ENCODE measurements around the gene EML4. TPM values are rescaled to one million over a fixed set of nuclear protein-coding genes. Genes with fewer than 3 reads are reported as not detected.

Gene EML4
- total RNA-seq, 1 experiment from 2014 or later: 38.3 TPM

DNA sequence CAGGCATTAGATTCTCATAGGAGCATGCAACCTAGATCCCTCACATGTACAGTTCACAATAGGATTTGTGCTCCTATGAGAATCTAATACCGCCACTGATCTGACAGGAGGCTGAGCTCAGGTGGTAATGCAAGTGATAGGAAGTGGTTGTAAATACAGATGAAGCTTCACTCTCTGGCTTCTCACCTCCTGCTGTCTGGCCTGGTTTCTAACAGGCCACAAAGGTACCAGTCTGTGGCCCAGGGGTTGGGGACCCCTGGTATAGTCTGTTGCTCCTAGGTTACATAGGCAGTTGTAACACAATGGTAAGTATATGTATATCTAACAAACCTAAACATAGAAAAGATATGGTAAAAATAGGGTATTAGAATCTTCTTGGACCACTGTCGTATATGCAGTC, 81.8 kb downstream of the EML4 start:
- H3K4me1 ChIP-seq (ENCODE audit: insufficient read depth, low read length): no peaks in the 10 kb centered on the region
- DNase-seq: no peak
- peaks cover 5% of the 10 kb centered on the region; the same call in 1 of the 2 replicates for H3K36me3 ChIP-seq (ENCODE audit: low read depth, low read length)
- H3K27me3 ChIP-seq (ENCODE audit: low read length): no peaks in the 10 kb centered on the region
- no peak overlapping the region for H3K4me2 ChIP-seq (ENCODE audit: low read length)
- no peaks in the 10 kb centered on the region for H4K20me1 ChIP-seq (ENCODE audit: low read length)
- no peaks in the 10 kb centered on the region for H3K9me2 ChIP-seq (replicated peaks; ENCODE audit: low read length)
- no peak overlapping the region for H2AFZ ChIP-seq (ENCODE audit: low read length)
- H3K9ac ChIP-seq (ENCODE audit: low read length): no peak overlapping the region
- no peaks in the 10 kb centered on the region for H3K79me2 ChIP-seq (ENCODE audit: low read length)
- ChIA-PET POLR2A (ENCODE audit: unreplicated experiment) (no interaction called here), CTCF (no interaction called here)
- BruUV-seq (replicated peaks): no TSS peak
- no peak overlapping the region for H3K4me3 ChIP-seq (ENCODE audit: low read length)
- no peak for ATAC-seq
- intact Hi-C loops (cut with micrococcal nuclease): no loop called here
- no peak overlapping the region for H3K27ac ChIP-seq (ENCODE audit: low read length)
- no peaks in the 10 kb centered on the region for H3F3A ChIP-seq (ENCODE audit: low read length, unreplicated experiment)
- no peaks in the 10 kb centered on the region for H3K9me3 ChIP-seq (ENCODE audit: low read length)
- TF ChIP-seq EZH2 (IDR thresholded peaks at IDR 0.05; ENCODE audit: low read length, unreplicated experiment): no peak
- TF ChIP-seq, protein P1, sequence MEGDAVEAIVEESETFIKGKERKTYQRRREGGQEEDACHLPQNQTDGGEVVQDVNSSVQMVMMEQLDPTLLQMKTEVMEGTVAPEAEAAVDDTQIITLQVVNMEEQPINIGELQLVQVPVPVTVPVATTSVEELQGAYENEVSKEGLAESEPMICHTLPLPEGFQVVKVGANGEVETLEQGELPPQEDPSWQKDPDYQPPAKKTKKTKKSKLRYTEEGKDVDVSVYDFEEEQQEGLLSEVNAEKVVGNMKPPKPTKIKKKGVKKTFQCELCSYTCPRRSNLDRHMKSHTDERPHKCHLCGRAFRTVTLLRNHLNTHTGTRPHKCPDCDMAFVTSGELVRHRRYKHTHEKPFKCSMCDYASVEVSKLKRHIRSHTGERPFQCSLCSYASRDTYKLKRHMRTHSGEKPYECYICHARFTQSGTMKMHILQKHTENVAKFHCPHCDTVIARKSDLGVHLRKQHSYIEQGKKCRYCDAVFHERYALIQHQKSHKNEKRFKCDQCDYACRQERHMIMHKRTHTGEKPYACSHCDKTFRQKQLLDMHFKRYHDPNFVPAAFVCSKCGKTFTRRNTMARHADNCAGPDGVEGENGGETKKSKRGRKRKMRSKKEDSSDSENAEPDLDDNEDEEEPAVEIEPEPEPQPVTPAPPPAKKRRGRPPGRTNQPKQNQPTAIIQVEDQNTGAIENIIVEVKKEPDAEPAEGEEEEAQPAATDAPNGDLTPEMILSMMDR (conservative IDR thresholded peaks at IDR 0.05; ENCODE audit: low read depth, low read length): no peak
- no peak for TF ChIP-seq EZH2phosphoT487 (IDR thresholded peaks at IDR 0.05; ENCODE audit: borderline replicate concordance, low read length)

DNA sequence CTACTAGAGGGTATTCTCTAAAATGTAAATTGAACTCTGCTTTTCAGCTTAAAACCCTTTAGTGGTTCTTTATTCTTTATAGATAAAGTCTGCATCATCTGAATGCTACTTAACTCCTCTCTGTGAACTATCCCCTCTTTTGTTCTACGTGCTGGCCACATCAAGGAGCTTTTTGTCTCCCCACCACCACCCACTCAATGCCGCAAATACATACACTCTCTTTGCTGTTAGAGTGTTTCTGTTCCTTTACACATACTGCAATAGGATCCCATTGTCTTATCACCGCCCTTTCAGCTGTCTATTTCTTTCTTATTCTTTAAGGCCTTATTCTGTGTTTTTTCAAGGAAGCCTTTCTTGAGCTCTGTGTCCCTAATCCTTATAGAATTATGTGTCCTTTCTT, 83.3 kb downstream of the EML4 start:
- intact Hi-C loops (cut with micrococcal nuclease): no loop called here
- H3K4me2 ChIP-seq (ENCODE audit: low read length): no peak overlapping the region
- H3K4me1 ChIP-seq (ENCODE audit: insufficient read depth, low read length): no peaks in the 10 kb centered on the region
- TF ChIP-seq EZH2 (IDR thresholded peaks at IDR 0.05; ENCODE audit: low read length, unreplicated experiment) (no peak), EZH2phosphoT487 (IDR thresholded peaks at IDR 0.05; ENCODE audit: borderline replicate concordance, low read length) (no peak)
- TF ChIP-seq, protein P1 (conservative IDR thresholded peaks at IDR 0.05; ENCODE audit: low read depth, low read length): no peak
- no peak overlapping the region for H3K9ac ChIP-seq (ENCODE audit: low read length)
- H3F3A ChIP-seq (ENCODE audit: low read length, unreplicated experiment): no peaks in the 10 kb centered on the region
- H3K4me3 ChIP-seq (ENCODE audit: low read length): no peak overlapping the region
- H3K79me2 ChIP-seq (ENCODE audit: low read length): no peaks in the 10 kb centered on the region
- no peaks in the 10 kb centered on the region for H3K27me3 ChIP-seq (ENCODE audit: low read length)
- no TSS peak for BruUV-seq (replicated peaks)
- H3K27ac ChIP-seq (ENCODE audit: low read length): no peak overlapping the region
- no peaks in the 10 kb centered on the region for H3K36me3 ChIP-seq (ENCODE audit: low read depth, low read length)
- no peaks in the 10 kb centered on the region for H3K9me3 ChIP-seq (ENCODE audit: low read length)
- no peaks in the 10 kb centered on the region for H4K20me1 ChIP-seq (ENCODE audit: low read length)
- ATAC-seq (no peak), DNase-seq (no peak)
- no peaks in the 10 kb centered on the region for H3K9me2 ChIP-seq (replicated peaks; ENCODE audit: low read length)
- no peak overlapping the region for H2AFZ ChIP-seq (ENCODE audit: low read length)
- CTCF ChIA-PET: no interaction called here
- POLR2A ChIA-PET (ENCODE audit: unreplicated experiment): no interaction called here

DNA sequence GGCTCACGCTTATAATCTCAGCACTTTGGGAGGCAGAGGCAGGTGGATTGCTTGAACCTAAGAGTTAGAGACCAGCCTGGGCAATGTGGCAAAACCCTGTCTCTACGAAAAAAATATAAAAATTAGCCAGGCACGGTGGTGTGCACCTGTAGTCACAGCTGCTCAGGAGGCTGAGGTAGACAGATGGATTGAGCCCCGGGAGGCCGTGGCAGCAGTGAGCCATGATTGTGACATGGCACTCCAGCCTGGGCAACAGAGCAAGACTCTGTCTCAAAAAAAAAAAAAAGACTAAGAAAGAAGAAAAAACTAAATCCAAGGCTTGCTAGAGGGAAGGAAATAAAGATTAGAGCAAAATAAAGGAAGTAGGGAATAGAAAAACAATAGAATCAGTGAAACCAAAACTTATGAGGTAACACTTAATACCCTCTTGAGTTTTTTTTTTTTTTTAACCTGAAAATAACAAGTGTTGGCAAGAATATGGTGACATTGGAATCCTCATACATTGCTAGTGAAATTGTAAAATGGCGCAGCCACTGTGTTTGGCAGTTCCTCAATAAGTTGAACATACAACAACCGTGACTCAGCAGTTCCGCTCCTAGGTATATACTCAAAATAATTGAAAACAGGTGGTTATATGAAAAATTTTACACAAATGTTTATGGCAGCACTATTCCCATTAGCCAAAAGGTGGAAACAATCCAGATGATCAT, 85.2 kb downstream of the EML4 start:
- intact Hi-C loops (cut with micrococcal nuclease): no loop called here
- Histone ChIP-seq H3K9me2 (replicated peaks; ENCODE audit: low read length) (no peaks in the 10 kb centered on the region), H3K9ac (ENCODE audit: low read length) (no peak overlapping the region), H3K27ac (ENCODE audit: low read length) (no peak overlapping the region), H2AFZ (ENCODE audit: low read length) (no peak overlapping the region), H3K4me1 (ENCODE audit: insufficient read depth, low read length) (no peaks in the 10 kb centered on the region), H3K9me3 (ENCODE audit: low read length) (no peaks in the 10 kb centered on the region), H3K79me2 (ENCODE audit: low read length) (no peaks in the 10 kb centered on the region), H4K20me1 (ENCODE audit: low read length) (no peaks in the 10 kb centered on the region), H3K4me2 (ENCODE audit: low read length) (no peak overlapping the region), H3K27me3 (ENCODE audit: low read length) (no peaks in the 10 kb centered on the region), H3F3A (ENCODE audit: low read length, unreplicated experiment) (no peaks in the 10 kb centered on the region), H3K4me3 (ENCODE audit: low read length) (no peak overlapping the region), H3K36me3 (ENCODE audit: low read depth, low read length) (no peaks in the 10 kb centered on the region)
- DNase-seq (no peak), ATAC-seq (no peak)
- CTCF ChIA-PET: interaction anchor here (0.6 kb wide), 1 partner anchor 27 kb away, joined by 3 read pairs; no protein-coding TSS in a partner anchor
- BruUV-seq (replicated peaks): no TSS peak
- no peak for TF ChIP-seq EZH2phosphoT487 (IDR thresholded peaks at IDR 0.05; ENCODE audit: borderline replicate concordance, low read length)
- TF ChIP-seq, protein P1 (conservative IDR thresholded peaks at IDR 0.05; ENCODE audit: low read depth, low read length): no peak
- no peak for TF ChIP-seq EZH2 (IDR thresholded peaks at IDR 0.05; ENCODE audit: low read length, unreplicated experiment)
- POLR2A ChIA-PET (ENCODE audit: unreplicated experiment): no interaction called here
